ENCODE measurements around the gene PAAF1.
"Not testable (repeated sequence)": the region's sequence is repeated elsewhere in the genome, so short reads cannot be mapped to it uniquely, and the experiment has no call there.

Gene PAAF1

DNA sequence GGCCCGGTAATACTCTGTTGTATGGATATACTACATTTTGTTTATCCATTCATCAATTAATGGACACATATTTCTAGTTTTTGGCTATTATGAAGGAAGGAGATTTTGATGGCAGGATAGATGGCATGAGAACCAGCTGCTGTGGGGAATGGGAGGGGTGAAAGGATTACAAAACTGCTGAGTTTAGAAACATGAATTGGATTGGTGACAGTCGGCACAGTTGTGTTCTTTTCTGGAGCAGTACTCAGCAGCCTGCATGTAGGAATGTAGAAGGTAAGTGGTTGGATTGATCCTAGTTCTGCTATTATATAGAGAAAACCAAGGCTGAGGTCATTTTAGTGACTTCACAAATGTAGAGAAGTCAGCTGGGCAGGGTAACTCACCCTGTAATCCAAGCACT is 7.1 kb downstream of the PAAF1 start:
- no peak for DNase-seq

DNA sequence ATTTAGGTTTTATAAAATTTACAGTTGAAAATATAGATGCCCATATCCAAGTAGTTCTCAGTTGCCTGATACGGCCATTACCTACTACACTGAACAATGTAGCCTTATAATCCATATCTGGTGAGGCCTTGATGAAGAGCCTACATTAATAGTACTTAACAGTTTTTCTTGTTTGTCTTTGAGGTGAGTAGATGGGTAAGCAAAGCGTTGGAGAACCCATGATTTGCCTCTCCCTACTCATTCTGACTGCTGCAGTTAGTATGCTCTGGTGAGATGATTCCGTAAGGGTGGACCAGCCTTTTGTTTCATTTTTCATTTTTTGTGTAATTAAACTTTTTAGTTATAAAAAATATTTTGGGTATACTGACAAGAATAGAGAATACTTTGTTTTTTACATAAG is 11.4 kb downstream of the PAAF1 start:
- no peak for DNase-seq

GRCh38 chr11:73889019-73889418 is 12.2 kb downstream of the PAAF1 start:
- DNase-seq = no peak

GRCh38 chr11:73889536-73889935 is 12.7 kb downstream of the PAAF1 start:
- DNase-seq = no peak

DNA sequence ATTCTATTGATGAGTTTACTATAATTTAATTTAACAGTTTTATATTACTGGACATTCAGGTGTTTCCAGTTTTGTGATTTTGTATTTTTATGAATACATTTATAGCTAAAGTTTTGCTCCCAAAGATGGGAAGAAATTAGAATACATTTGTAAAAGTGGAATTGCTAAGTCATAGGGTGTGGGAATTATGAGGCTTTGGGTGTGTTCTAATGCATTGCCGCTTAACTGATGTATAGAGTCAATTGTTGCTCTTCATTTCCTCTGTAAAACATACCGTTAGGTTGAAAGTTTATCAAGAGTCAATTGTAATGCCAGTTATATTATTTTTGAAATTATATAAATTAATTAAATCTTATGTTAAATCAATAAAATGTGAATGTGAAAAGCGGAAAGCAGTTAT is 16.2 kb downstream of the PAAF1 start:
- DNase-seq = no peak

DNA sequence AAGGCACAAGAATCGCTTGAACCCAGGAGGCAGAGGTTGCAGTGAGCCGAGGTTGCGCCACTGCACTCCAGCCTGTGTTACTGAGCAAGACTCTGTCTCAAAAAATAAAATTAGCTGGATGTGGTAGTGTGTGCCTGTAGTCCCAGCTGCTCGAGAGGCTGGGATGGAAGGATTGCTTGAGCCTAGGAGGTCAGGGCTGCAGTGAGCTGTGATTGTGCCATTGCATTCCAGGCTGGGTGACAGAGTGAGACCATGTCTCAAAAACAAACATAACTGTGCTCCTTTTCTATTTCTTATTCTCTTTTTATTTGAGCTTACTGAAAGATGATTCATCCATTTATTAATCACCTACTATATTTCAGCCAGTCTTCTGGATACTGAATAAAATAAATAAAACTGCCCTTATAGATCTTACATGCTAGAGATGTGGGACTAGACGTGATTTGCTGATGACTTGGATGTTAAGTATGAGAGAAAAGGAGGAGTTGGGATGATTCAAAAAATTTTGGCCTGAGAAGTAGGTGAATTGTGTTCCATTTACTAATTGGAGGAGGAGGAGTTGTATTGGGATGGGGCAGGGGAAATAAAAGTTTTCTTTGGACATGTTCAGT is 18.0 kb downstream of the PAAF1 start:
- no peak for DNase-seq

DNA sequence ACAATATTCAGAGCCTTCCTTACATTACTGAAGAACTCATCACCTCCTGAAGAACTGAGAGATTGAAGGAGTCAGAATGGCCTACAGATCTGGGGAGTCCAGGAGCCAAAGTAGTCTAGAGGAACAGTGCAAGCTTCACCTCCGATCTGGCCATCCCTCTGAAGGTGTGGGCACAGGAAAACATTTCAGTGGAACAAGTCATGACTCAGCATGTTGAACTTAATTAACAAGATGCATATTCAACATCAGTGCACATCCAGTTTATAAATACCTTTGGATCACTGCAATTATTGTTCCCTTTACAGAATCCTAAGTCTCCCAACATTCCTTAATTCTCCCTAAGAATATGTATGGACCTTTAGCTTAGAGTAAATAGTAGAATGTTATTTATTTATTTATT is 25.5 kb downstream of the PAAF1 start:
- DNase-seq = no peak

DNA sequence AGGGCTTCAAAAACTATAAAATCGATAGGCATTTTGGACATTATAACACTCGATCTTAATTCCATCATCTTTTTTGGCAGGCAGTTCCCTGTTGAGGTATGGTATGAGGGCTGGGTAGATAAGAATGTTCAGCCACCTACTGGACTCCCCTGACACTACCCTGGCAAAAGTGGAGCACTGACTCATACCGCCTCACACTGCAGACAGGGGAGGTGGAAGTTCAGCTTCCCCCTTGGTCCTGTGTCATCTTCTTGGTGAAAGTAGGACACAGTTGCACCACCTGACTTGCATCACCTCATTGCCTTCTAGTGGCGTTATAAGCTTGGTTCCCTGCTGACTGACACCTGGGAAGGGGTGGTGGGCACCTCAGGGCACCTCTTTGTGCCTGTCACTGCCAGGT is 30.4 kb downstream of the PAAF1 start:
- DNase-seq = peak; percentile 39 to 51 (median 50)

GRCh38 chr11:73912026-73912425 is 35.2 kb downstream of the PAAF1 start:
- DNase-seq = no peak

DNA sequence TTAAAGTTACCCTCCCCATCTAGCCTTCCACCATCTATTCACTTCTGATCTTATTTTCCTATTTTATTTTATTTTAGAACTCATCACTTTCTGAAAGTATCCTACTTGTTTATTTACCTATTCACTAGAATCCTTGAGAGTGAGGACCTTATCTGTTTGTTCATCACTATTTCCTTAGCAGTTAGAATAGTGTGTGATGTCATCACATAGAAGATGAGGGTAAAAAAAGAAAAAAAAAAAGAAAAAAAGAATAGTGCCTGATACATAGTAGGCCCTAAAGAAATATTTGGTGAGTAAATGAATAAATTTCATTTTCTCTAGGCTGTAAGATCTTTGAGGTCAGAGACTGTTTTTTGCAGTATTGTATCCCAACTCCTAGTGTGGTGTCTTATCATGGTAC is 36.7 kb downstream of the PAAF1 start:
- no peak for DNase-seq

- DNase-seq = no peak
Measured at GRCh38 chr11:73914284-73914683, 37.5 kb downstream of the PAAF1 start.

GRCh38 chr11:73916435-73916834 is 39.6 kb downstream of the PAAF1 start:
- peak in 2 of 3 donors; percentile 5 to 17 for DNase-seq

DNA sequence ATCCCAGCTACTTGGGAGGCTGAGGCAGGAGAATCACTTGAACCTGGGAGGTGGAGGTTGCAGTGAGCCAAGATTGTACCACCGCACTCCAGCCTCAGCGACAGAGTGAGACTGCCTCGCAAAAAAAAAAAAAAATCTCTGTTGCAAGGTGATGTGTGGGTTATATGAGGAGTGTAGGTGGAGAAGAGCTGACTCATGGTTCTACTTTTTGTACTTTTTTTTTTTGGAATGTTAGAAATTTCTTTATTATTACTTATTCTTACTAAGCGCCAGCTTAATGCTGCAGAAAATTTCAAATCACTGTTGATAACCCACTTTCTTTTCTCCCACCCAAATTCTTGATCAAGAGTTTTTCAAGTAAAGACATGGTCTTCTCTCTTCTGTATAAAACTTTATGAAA is 44.4 kb downstream of the PAAF1 start:
- DNase-seq = no peak

DNA sequence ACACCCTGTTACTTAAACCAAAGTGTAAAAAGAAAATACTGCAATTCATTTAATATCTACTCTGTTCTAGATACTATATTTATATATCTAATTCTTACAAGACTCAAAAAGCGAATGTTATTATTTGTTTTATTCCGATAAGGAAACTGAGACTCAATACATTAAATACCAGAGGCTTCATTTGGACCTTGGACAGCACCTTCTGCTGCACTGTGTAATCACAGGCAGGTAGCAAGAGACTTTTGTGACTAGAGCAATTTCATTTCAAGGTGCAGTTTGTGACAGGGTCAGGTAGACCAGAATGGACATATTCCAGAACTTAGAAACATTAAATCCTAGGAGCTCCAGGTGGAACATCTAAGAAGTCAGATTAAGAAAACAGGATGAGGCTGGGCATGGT is 52.6 kb downstream of the PAAF1 start:
- DNase-seq = no peak

DNA sequence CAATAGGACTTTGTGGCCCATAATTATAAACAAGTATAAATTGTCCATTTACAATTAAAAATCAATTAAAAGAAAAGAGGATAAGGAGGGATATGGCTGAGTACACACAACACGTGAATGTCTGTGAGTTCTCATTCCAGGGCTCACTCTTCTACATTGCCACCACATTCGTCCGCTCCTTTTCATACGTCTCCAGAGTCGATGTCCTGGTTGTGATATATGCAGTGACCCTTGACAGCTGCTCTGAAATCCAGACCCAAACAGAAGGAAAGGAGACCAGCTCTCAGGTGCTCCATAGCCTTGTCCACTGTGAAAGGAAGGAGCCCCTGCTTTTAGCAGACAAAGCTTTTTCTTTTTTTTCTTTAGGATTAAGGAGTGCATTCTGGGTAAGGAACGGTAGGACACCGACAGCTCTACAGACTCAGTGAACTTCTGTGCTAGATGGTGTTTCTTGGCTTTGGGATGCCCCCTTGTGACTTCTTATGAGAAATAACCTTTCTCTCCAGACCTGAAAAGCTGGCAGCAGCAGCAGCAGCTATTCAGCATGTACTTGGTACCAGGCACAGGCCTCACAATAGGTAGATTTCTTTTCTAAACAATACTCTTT is 54.3 kb downstream of the PAAF1 start:
- peak; percentile 42 to 48 (median 45) for DNase-seq

- no peak for DNase-seq
Measured at GRCh38 chr11:73931951-73932350, 55.2 kb downstream of the PAAF1 start.

GRCh38 chr11:73932781-73933180 is 56.0 kb downstream of the PAAF1 start:
- no peak for DNase-seq

DNA sequence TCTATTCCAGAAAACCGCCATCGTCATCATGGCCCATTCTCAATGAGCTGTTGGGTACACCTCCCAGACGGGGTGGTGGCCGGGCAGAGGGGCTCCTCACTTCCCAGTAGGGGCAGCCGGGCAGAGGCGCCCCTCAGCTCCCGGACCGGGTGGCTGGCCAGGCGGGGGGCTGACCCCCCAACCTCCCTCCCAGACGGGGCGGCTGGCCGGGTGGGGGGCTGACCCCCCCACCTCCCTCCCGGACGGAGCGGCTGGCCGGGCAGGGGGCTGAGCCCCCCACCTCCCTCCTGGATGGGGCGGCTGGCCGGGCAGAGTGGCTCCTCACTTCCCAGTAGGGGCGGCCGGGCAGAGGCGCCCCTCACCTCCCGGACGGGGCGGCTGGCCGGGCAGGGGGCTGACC is 59.2 kb downstream of the PAAF1 start:
- DNase-seq = not testable (repeated sequence)

DNA sequence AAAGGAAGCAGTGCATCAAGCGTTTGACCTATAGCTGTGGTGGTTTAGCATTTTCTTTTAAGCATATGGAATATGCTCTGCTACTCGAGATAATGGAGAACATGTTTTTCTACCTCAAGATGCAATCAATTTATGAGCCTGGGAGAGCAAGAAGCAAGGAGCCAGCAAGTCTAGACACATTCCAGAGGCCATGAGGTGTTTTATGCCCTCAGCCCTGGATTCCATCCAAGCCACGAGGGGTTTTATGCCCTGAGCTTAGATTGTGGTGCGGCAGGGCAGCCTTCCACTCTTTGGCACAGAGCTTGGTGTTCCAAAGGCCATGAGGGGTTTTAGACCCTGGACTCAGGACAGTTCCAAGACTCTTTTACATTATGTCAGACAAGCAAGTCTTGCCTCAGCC is 62.3 kb downstream of the PAAF1 start:
- no peak for DNase-seq

- no peak for DNase-seq
Measured at GRCh38 chr11:73940801-73941570, 64.2 kb downstream of the PAAF1 start.

- no peak for DNase-seq
Measured at GRCh38 chr11:73942010-73942409, 65.2 kb downstream of the PAAF1 start.

DNA sequence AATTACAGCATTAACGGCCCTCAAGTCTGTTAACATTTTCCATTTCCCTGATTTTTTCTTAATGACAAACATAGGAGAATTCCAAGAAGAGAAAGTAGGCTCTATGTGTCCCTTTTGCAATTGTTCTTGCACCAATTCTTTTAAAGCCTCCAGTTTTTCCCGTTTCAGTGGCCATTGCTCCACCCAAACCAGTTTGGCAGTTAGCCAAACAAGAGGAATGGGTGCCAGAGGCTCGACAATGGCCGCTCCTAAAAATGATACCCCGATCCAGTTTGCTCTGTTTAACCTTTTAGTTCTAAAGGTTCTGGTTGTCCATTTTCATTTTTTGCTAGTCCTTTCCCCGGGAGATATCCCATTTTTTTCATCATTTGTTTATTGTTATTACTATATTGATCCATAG is 67.3 kb downstream of the PAAF1 start:
- DNase-seq = no peak

DNA sequence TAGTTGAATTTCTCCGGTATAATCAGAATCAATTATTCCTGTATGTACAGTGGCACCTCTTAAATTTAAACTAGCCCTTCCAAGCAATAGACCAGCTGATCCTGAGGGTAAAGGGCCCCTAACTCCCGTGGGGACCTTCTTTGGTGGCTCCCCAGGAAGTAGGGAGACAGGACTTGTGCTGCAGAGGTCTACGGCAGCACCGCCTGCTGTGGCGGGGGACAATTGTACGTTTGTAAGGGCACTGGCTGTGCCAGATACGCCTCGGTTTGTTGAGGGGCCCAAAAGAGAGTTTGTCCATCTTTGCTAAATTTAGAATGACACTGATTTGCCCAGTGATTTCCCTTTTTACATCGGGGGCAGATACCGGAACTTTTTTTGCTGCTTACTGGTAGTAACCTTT is 68.1 kb downstream of the PAAF1 start:
- DNase-seq = no peak

GRCh38 chr11:73945396-73945795 is 68.6 kb downstream of the PAAF1 start:
- no peak for DNase-seq
